Central memory CD8-positive, alpha-beta T cell (primary cell): ENCODE data around the gene PRLR.

Experiments
- ATAC-seq: fragments of 150-1000 bp; cut with Tn5 transposase; replicated peaks from 2 replicates; pipeline ENCODE4 v1.10.0; 2022; ENCODE audit warnings: mild to moderate bottlenecking, moderate FRiP score, moderate number of reproducible peaks; ENCODE audit not compliant: poor library complexity, severe bottlenecking; ENCODE audit errors: extremely low read depth
- DNase-seq, 2 donors: peaks; one replicate each; pipeline ENCODE4 v3.0.0; 2021; ENCODE audit warnings: low spot score in 2 of 2
- H3K27ac Mint-ChIP-seq: one replicate; pipeline ENCODE4 v1.8.0; 2022; ENCODE audit warnings: low read depth, mild to moderate bottlenecking, moderate library complexity, mixed read lengths
- H3K27me3 Mint-ChIP-seq: one replicate; pipeline ENCODE4 v1.8.0; 2022; ENCODE audit warnings: mixed read lengths
- H3K36me3 Mint-ChIP-seq: one replicate; pipeline ENCODE4 v1.8.0; 2022; ENCODE audit warnings: mild to moderate bottlenecking, moderate library complexity, mixed read lengths; ENCODE audit not compliant: insufficient read depth
- H3K4me1 Mint-ChIP-seq: one replicate; pipeline ENCODE4 v1.8.0; 2022; ENCODE audit warnings: mixed read lengths
- H3K4me3 Mint-ChIP-seq: one replicate; pipeline ENCODE4 v1.8.0; 2022; ENCODE audit warnings: mild to moderate bottlenecking, moderate library complexity, mixed read lengths
- H3K9me3 Mint-ChIP-seq: one replicate; pipeline ENCODE4 v1.8.0; 2022; ENCODE audit warnings: mixed read lengths

PRLR gene

DNA sequence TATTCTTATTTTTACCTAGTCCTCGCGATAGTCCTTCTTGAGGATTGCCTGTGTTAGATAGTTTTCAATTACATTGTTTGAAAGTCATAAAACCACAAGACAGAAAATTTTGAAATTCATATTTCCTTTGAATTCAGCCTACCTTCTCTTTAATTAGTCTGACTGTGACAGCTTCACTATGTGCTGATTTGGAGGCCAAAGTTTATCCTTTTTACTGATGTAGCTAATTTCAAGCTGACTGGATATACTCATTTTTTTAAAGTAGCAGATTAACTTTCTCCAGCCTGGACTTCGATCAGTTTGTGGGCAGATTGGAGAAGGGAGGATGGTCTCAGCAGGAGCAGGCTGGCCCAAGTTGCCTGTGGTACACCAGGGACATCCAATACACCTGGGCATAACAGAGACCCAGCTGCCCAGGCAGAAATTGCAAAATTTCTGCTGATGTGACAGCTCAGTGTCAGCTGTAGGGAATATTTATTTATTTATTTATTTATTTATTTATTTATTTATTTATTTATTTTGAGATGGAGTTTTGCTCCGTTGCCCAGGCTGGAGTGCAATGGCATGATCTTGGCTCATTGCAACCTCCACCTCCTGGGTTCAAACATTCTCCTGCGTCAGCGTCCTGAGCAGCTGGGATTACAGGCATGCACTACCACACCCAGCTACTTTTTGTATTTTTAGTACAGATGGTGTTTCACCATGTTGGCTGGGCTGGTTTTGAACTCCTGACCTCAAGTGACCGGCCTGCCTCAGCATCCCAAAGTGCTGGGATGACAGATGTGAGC lies 206.7 kb downstream of the PRLR start:
- no peak overlapping the region for H3K4me3 Mint-ChIP-seq
- peaks cover 24% of the 10 kb centered on the region for H3K27me3 Mint-ChIP-seq
- H3K4me1 Mint-ChIP-seq: no peaks in the 10 kb centered on the region
- DNase-seq: no peak
- H3K36me3 Mint-ChIP-seq: no peaks in the 10 kb centered on the region
- no peak for ATAC-seq
- H3K27ac Mint-ChIP-seq: no peak overlapping the region
- H3K9me3 Mint-ChIP-seq: no peaks in the 10 kb centered on the region

GRCh38 chr5:35016174-35017051 lies 213.9 kb downstream of the PRLR start:
- Mint-ChIP-seq H3K27ac (no peak overlapping the region), H3K4me1 (no peaks in the 10 kb centered on the region), H3K36me3 (no peaks in the 10 kb centered on the region), H3K4me3 (no peak overlapping the region), H3K27me3 (peaks cover 36% of the 10 kb centered on the region), H3K9me3 (no peaks in the 10 kb centered on the region)
- no peak for DNase-seq
- no peak for ATAC-seq

- Mint-ChIP-seq H3K27me3 (peaks cover 44% of the 10 kb centered on the region), H3K4me3 (no peak overlapping the region), H3K9me3 (no peaks in the 10 kb centered on the region), H3K36me3 (no peaks in the 10 kb centered on the region), H3K4me1 (no peaks in the 10 kb centered on the region), H3K27ac (no peak overlapping the region)
- no peak for ATAC-seq
- no peak for DNase-seq
Measured at GRCh38 chr5:35015063-35015462, 215.2 kb downstream of the PRLR start.

DNA sequence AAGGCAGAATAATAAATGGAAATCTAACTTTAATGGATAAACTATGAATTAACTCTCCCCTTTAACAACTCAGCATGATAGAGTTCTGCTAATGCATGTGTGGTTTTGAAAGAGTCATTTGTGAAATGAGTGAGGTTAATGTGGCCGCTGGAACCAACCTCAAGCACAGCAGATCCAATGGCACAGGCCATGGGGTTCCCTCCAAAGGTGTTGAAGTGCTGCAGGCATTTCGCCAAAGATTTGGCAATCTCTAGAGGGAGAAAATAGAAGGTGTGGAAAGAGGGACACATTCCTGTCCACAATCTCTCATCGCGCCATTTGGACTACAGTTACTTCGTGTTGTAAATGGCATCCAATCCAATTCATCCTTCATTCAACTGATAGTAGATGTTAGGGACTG lies 217.5 kb downstream of the PRLR start:
- DNase-seq: no peak
- peaks cover 61% of the 10 kb centered on the region for H3K27me3 Mint-ChIP-seq
- H3K9me3 Mint-ChIP-seq: no peaks in the 10 kb centered on the region
- no peak overlapping the region for H3K4me3 Mint-ChIP-seq
- H3K27ac Mint-ChIP-seq: no peak overlapping the region
- ATAC-seq: no peak
- H3K4me1 Mint-ChIP-seq: no peaks in the 10 kb centered on the region
- H3K36me3 Mint-ChIP-seq: no peaks in the 10 kb centered on the region

GRCh38 chr5:35012365-35012764 lies 217.9 kb downstream of the PRLR start:
- ATAC-seq: no peak
- H3K4me3 Mint-ChIP-seq: no peak overlapping the region

DNA sequence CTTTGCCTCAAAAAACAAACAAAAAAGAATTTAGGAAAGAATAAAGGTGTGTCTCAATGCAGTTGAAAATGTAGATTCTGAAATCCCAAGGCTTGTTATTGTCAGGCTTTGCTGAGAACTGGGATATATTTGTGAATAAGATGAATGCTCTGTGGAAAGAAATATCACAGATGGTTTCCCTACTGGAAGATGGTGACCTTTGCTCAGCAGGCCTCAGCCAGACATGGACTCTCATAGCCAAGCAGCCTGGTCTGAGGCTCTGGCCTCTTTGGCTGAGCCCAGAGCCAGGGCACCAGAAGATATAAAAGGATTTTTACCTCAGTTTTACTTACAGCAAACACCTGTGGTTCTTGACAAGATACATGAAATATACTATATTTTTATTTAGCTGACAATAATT lies 219.6 kb downstream of the PRLR start:
- Mint-ChIP-seq H3K9me3 (no peaks in the 10 kb centered on the region), H3K4me1 (no peaks in the 10 kb centered on the region), H3K27ac (no peak overlapping the region), H3K4me3 (no peak overlapping the region), H3K36me3 (no peaks in the 10 kb centered on the region), H3K27me3 (peaks cover 50% of the 10 kb centered on the region)
- DNase-seq (no peak), ATAC-seq (no peak)

More at GRCh38 chr5:35012365-35012764, 217.9 kb downstream of the PRLR start:
- Mint-ChIP-seq H3K4me1 (no peaks in the 10 kb centered on the region), H3K27ac (no peak overlapping the region), H3K27me3 (peaks cover 61% of the 10 kb centered on the region), H3K36me3 (no peaks in the 10 kb centered on the region), H3K9me3 (no peaks in the 10 kb centered on the region)
- DNase-seq: no peak

DNA sequence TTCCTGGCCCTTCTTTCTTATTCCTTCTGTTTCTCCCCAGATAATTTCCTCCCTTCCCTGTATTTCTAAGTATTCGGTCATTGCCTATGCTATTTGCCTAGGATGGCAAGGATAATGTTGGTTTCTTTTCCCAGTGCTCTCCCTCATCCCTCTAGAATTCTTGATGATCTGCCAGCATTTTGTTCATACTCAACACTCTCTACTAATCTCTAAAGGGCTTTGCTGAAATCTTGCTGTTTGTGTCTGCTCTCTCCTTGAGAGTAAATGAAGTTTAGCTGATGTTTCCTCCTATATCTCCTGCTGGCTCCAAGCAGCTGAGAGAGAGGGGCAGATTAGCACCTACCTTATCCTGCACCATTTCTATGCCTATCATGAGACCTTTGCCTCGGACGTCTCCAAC lies 220.6 kb downstream of the PRLR start:
- DNase-seq (no peak), ATAC-seq (no peak)
- Mint-ChIP-seq H3K4me3 (no peak overlapping the region), H3K4me1 (no peaks in the 10 kb centered on the region), H3K9me3 (no peaks in the 10 kb centered on the region), H3K36me3 (no peaks in the 10 kb centered on the region), H3K27ac (no peak overlapping the region), H3K27me3 (peaks cover 48% of the 10 kb centered on the region)

DNA sequence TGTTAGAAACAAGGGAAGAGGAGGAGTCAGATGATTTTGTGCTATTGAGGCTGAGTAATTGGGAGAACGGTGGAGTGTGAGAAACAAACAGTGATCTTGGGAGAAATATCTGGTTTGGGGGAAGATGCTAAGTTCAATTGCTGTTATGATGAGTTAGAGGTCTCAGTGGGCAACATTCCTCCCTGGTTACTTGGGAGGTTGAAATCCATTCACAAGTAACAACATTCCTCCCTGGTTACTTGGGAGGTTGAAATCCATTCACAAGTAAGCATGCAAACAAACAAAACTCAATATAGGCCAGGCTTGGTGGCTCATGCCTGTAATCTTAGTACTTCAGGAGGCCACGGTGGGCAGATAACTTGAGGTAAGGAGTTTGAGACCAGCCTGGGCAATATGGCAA lies 221.3 kb downstream of the PRLR start:
- ATAC-seq: no peak
- Mint-ChIP-seq H3K4me3 (no peak overlapping the region), H3K36me3 (no peaks in the 10 kb centered on the region), H3K27ac (no peak overlapping the region), H3K27me3 (peaks cover 48% of the 10 kb centered on the region), H3K4me1 (no peaks in the 10 kb centered on the region), H3K9me3 (no peaks in the 10 kb centered on the region)
- DNase-seq: no peak

DNA sequence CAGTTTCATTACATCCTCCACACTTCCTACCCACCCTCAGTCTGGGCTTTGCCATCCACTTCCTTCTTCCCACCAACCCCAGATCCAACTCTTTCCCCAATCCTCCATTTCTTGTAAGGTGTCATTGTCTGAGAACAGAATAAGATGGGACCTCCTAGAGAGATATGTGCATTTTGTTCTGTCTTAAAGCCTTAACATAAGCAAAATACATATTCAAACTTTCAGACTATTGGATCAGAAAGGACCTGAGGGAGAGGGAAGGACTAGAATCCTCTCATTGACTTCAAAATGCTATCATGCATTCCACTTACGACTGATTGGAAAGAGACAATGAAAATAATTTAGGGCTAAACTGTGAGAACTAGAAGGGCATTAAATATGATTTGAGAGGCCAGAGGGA lies 225.5 kb downstream of the PRLR start:
- Mint-ChIP-seq H3K36me3 (peaks cover 2% of the 10 kb centered on the region), H3K27ac (no peak overlapping the region), H3K4me3 (no peak overlapping the region), H3K27me3 (peaks cover 53% of the 10 kb centered on the region), H3K9me3 (no peaks in the 10 kb centered on the region), H3K4me1 (no peaks in the 10 kb centered on the region)
- ATAC-seq (no peak), DNase-seq (no peak)

DNA sequence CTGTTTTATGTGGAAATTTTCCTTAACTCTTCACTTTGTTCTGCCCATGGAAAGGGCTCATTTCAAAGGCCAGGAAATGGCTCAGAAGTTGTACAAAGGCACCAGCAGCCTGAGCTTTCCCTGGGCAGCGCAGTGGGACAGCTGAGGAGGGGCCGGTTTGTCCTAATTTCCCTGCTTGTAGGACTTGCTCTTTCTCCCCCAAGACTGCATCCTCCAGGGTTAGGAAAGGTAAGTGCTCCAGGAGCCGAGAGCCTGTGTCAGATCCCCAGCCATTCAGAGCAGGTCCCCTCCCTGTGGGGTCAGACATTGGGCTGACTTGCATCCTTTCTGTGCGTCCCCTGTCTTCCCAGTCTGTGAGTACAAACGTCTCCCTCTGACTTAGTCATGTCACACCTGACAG lies 226.1 kb downstream of the PRLR start:
- ATAC-seq: no peak
- H3K4me3 Mint-ChIP-seq: no peak overlapping the region
- no peak for DNase-seq
- no peaks in the 10 kb centered on the region for H3K4me1 Mint-ChIP-seq
- H3K9me3 Mint-ChIP-seq: no peaks in the 10 kb centered on the region
- H3K27me3 Mint-ChIP-seq: peaks cover 47% of the 10 kb centered on the region
- H3K27ac Mint-ChIP-seq: no peak overlapping the region
- peaks cover 2% of the 10 kb centered on the region for H3K36me3 Mint-ChIP-seq

GRCh38 chr5:35003018-35003957 lies 227.0 kb downstream of the PRLR start:
- peak; percentile 46 for ATAC-seq
- DNase-seq: peak; percentile 26 to 28
- H3K36me3 Mint-ChIP-seq: peaks cover 2% of the 10 kb centered on the region
- no peak overlapping the region for H3K4me3 Mint-ChIP-seq
- no peak overlapping the region for H3K27ac Mint-ChIP-seq
- H3K9me3 Mint-ChIP-seq: no peaks in the 10 kb centered on the region
- H3K4me1 Mint-ChIP-seq: no peaks in the 10 kb centered on the region
- H3K27me3 Mint-ChIP-seq: peaks cover 38% of the 10 kb centered on the region

DNA sequence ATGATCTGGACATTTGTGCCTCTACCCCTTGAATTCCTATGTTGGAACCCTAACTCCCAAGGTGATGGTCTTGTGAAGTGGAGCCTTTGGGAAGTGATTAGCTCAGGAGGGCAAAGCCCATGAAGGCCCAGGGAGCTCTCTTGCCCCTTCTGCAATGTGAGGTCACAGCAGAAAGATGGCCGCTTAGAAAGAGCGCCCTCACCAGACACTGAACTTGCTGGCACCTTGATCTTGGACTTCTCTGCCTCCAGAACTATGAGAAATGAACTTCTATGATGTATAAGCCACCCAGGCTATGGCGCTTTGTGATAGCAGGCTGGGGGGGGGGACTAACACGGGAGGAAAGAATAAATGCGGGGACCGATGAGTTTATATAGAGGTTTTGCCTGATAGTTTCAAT lies 227.8 kb downstream of the PRLR start:
- DNase-seq: no peak
- ATAC-seq: no peak
- peaks cover 30% of the 10 kb centered on the region for H3K27me3 Mint-ChIP-seq
- no peak overlapping the region for H3K27ac Mint-ChIP-seq
- peaks cover 2% of the 10 kb centered on the region for H3K36me3 Mint-ChIP-seq
- H3K4me3 Mint-ChIP-seq: no peak overlapping the region
- no peaks in the 10 kb centered on the region for H3K4me1 Mint-ChIP-seq
- no peaks in the 10 kb centered on the region for H3K9me3 Mint-ChIP-seq
